Keratinocyte (primary cell): ENCODE measurements around the gene POLR1A. TPM values are rescaled to one million over a fixed set of nuclear protein-coding genes. Genes with fewer than 3 reads are reported as not detected.

Experiments used
- DNase-seq: peaks from one replicate; pipeline ENCODE4 v3.0.0-alpha.2; 2011; ENCODE audit warnings: low read depth, missing footprints, low spot score
- FAIRE-seq: peaks from 2 replicates; lab custom pipeline; 2011; peaks lifted over from hg19 to GRCh38; lab: Jason Lieb, UNC
- H2AFZ ChIP-seq: 2 replicates; pipeline ENCODE4 v1.6.0; 2012; ENCODE audit warnings: low read length, control low read depth, inconsistent platforms; ENCODE audit not compliant: control insufficient read depth
- H3K27ac ChIP-seq: 2 replicates; pipeline ENCODE4 v1.5.1; 2011; ENCODE audit warnings: low read length; ENCODE audit not compliant: control insufficient read depth, insufficient read depth
- H3K27me3 ChIP-seq: 3 replicates; pipeline ENCODE4 v1.6.0; 2011; ENCODE audit warnings: low read length; ENCODE audit not compliant: control insufficient read depth, insufficient read depth; ENCODE audit errors: extremely low read depth
- H3K36me3 ChIP-seq, 2 experiments: 2 replicates in 1 of 2; 3 replicates in 1 of 2; pipeline ENCODE4 v1.5.1; 2011; ENCODE audit warnings: low read length in 2 of 2, mild to moderate bottlenecking in 1 of 2; ENCODE audit not compliant: control insufficient read depth in 2 of 2, insufficient read depth in 2 of 2; ENCODE audit errors: extremely low read depth in 1 of 2
- H3K4me1 ChIP-seq: 3 replicates; pipeline ENCODE4 v1.5.1; 2011; ENCODE audit warnings: low read length; ENCODE audit not compliant: control insufficient read depth, insufficient read depth; ENCODE audit errors: extremely low read depth
- H3K4me2 ChIP-seq: 3 replicates; pipeline ENCODE4 v1.6.0; 2011; ENCODE audit warnings: low read depth, low read length; ENCODE audit not compliant: control insufficient read depth, insufficient read depth; ENCODE audit errors: extremely low read depth
- H3K4me3 ChIP-seq, 3 experiments: fragments of 200-600 bp in 1 of 3; sonication (generic) in 1 of 3; 2 replicates in 2 of 3; 3 replicates in 1 of 3; pipeline ENCODE4 v1.5.1; 2011 to 2016; ENCODE audit warnings: low read length in 3 of 3, mild to moderate bottlenecking in 3 of 3, control low read depth in 2 of 3, inconsistent platforms in 1 of 3, low read depth in 1 of 3, mixed read lengths in 1 of 3, mixed run types in 1 of 3, moderate library complexity in 1 of 3; ENCODE audit not compliant: control insufficient read depth in 2 of 3, insufficient read depth in 2 of 3; ENCODE audit errors: extremely low read depth in 1 of 3
- H3K79me2 ChIP-seq: 2 replicates; pipeline ENCODE4 v1.6.0; 2012; ENCODE audit warnings: low read length; ENCODE audit not compliant: control insufficient read depth, insufficient read depth
- H3K9ac ChIP-seq: 3 replicates; pipeline ENCODE4 v1.6.0; 2011; ENCODE audit warnings: low read length; ENCODE audit not compliant: control insufficient read depth, insufficient read depth; ENCODE audit errors: extremely low read depth
- H3K9me1 ChIP-seq: 3 replicates; pipeline ENCODE4 v1.6.0; 2011; ENCODE audit warnings: low read length; ENCODE audit not compliant: control insufficient read depth, insufficient read depth; ENCODE audit errors: extremely low read depth
- H3K9me3 ChIP-seq: 2 replicates; pipeline ENCODE4 v1.5.1; 2012; ENCODE audit warnings: low read depth, low read length; ENCODE audit not compliant: control insufficient read depth
- H4K20me1 ChIP-seq: 3 replicates; pipeline ENCODE4 v1.6.0; 2011; ENCODE audit warnings: low read length; ENCODE audit not compliant: control insufficient read depth, insufficient read depth; ENCODE audit errors: extremely low read depth
- CTCF ChIP-seq, 3 experiments: IDR thresholded peaks in 1 of 3; conservative IDR thresholded peaks in 1 of 3; optimal IDR thresholded peaks in 1 of 3; 2 replicates in 2 of 3; 3 replicates in 1 of 3; pipeline versions ENCODE3 to v1.5.1; 2011; ENCODE audit warnings: low read length in 3 of 3, mild to moderate bottlenecking in 3 of 3, moderate library complexity in 2 of 3, control low read depth in 1 of 3, inconsistent platforms in 1 of 3; ENCODE audit not compliant: insufficient read depth in 2 of 3; ENCODE audit errors: extremely low read depth in 1 of 3
- EZH2 ChIP-seq: IDR thresholded peaks from one replicate; pipeline ENCODE4 v1.6.1; 2012; ENCODE audit warnings: inconsistent platforms, mild to moderate bottlenecking, low read length, moderate library complexity
- dilution Hi-C: fragments of 300-500 bp; cut with MboI; formaldehyde crosslinking; loops from one replicate; pipeline ENCODE4 v1.7.0; 2020; ENCODE audit warnings: low sequenced_read_pairs; ENCODE audit not compliant: extremely low pct_ligation_motif_present
- polyA plus RNA-seq, 5 experiments: library from polyadenylated mRNA; depleted of rRNA in 3 of 5; stranded (reverse) in 3 of 5; stranded (forward) in 1 of 5; unstranded in 1 of 5; fragments of >200 nt; gene quantifications; 1 replicate in 1 of 5; 2 replicates in 3 of 5; 3 replicates in 1 of 5; pipeline versions ENCODE4 v1.2.1 to v1.2.3, GENCODE V29; 2011 to 2012; ENCODE audit warnings: missing spikeins in 2 of 5, low read depth in 1 of 5, low replicate concordance in 1 of 5

Gene POLR1A
- polyA plus RNA-seq, 1 donor (not counting 4 experiments of a cell fraction or from before 2014, with no cell fraction given), result 16.1 TPM

- no peak for FAIRE-seq
- H4K20me1 ChIP-seq, result no peaks in the 10 kb centered on the region
Measured at GRCh38 chr2:86006524-86006923, 99.2 kb downstream of the POLR1A start.

GRCh38 chr2:86003967-86004366 is 101.7 kb downstream of the POLR1A start:
- Histone ChIP-seq H4K20me1 (no peaks in the 10 kb centered on the region), H3K9ac (no peak overlapping the region), H3K4me1 (no peaks in the 10 kb centered on the region), H3K27me3 (no peaks in the 10 kb centered on the region), H3K4me2 (no peak overlapping the region), H3K27ac (no peak overlapping the region), H3K9me3 (peaks cover 2% of the 10 kb centered on the region), H3K36me3 (no peaks in the 10 kb centered on the region), H3K79me2 (no peaks in the 10 kb centered on the region), H2AFZ (no peak overlapping the region), H3K4me3 (no peak overlapping the region), H3K9me1 (no peaks in the 10 kb centered on the region)
- dilution Hi-C loops, result no loop called here
- DNase-seq (no peak), FAIRE-seq (no peak)
- no peak for TF ChIP-seq CTCF (optimal IDR thresholded peaks at IDR 0.05 in 1 of 3, IDR thresholded peaks at IDR 0.05 in 1 of 3, conservative IDR thresholded peaks at IDR 0.05 in 1 of 3; ENCODE audit: extremely low read depth in 1 of 3, insufficient read depth in 2 of 3, low read length in 3 of 3)
- TF ChIP-seq EZH2, result no peak

More at GRCh38 chr2:86006524-86006923, 99.2 kb downstream of the POLR1A start:
- no peak overlapping the region for H3K4me2 ChIP-seq
- peaks cover 2% of the 10 kb centered on the region for H3K9me3 ChIP-seq
- no peaks in the 10 kb centered on the region for H3K27me3 ChIP-seq
- no peaks in the 10 kb centered on the region for H3K36me3 ChIP-seq
- TF ChIP-seq EZH2 (no peak), CTCF (optimal IDR thresholded peaks at IDR 0.05 in 1 of 3, IDR thresholded peaks at IDR 0.05 in 1 of 3, conservative IDR thresholded peaks at IDR 0.05 in 1 of 3; ENCODE audit: extremely low read depth in 1 of 3, insufficient read depth in 2 of 3, low read length in 3 of 3) (no peak)
- no peak overlapping the region for H2AFZ ChIP-seq
- no peak overlapping the region for H3K4me3 ChIP-seq
- dilution Hi-C loops, result no loop called here
- H3K9ac ChIP-seq, result no peak overlapping the region
- no peak for DNase-seq
- no peak overlapping the region for H3K27ac ChIP-seq
- no peaks in the 10 kb centered on the region for H3K9me1 ChIP-seq
- H3K4me1 ChIP-seq, result peaks cover 5% of the 10 kb centered on the region
- H3K79me2 ChIP-seq, result no peaks in the 10 kb centered on the region
